ENCODE measurements around the gene CAPS. TPM values are rescaled to one million over a fixed set of nuclear protein-coding genes. Genes with fewer than 3 reads are reported as not detected.
"Not testable (repeated sequence)": the region's sequence is repeated elsewhere in the genome, so short reads cannot be mapped to it uniquely, and the experiment has no call there.

Gene CAPS
- polyA plus RNA-seq (ENCODE audit: insufficient read length in 4 of 4) = 10 to 100 TPM in 3 of 4 donors, 1 to 10 TPM in 1; 7.2 to 53.8 (median 23.4) TPM

DNA sequence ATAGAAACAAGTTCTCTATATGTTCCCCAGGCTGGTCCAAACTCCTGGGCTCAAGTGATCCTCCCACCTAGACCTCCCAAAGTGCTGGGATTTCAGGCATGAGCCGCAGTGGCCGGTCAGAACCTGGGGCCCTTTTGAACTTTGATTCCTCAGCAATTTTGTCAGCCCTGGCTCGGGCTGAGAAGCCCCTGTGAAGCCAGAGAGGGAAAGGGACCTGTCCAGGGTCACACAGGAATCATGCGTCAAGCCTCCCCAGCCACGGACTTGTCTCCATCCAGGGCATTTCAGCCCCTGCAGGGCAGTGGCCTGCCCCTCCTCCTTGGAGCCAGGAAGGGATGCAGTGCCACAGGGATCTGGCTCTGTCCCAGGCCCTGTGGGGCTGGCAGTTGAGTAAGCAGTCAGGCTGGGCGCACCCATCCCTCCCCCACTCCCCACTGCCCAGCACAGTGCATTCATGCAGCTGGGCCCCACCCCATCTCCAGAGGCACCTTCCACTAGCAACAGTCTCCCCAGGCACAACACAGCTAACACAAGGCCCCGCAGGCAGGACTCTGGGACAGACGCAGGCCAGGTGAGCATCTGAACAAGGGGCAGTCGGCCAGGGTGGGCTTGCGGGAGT, at the start of gene CAPS:
Gene CAPS, plus strand, starts transcription at position 516 of the 619 bp plus-strand sequence. CDS start 153 bp downstream, outside the sequence.
- no peak for DNase-seq (ENCODE audit: low read depth in 4 of 4, low spot score in 3 of 4)

DNA sequence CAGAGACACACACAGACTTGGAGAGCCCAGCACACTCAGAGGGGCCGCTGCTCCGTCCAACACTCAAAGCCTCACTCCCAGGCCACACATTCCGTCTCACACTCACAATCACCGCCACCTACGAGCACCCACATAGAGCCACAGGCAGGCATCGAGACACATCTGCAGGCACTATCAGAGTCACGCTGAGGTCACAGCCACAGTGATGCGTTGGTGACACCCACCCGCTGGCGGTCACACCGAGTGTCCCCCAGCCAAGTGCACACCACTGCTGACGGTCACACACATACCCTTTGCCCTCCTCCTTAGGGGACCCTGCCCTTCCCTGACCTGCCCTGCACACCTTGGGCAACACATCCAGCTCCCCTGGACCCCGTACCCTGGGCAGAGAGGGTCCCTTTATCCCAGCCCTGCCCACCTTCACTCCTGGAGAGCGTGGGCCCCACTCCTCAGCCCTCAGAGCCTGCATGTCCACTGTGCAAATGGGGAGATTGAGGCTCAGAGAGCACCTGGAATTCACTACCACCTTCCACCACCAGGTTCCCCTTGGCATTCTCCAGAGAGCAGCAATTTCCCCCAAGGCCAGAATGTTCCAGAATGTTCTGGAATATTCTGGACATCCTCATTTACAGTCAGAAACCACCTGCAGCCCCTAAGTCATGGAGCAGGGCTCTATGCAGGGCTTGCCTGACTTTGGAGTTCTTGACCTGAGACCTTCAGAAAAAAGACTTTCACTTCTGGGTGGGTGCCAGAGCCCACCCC, 49.1 kb upstream of the CAPS start:
- DNase-seq (ENCODE audit: low read depth in 4 of 4, low spot score in 3 of 4) = no peak

DNA sequence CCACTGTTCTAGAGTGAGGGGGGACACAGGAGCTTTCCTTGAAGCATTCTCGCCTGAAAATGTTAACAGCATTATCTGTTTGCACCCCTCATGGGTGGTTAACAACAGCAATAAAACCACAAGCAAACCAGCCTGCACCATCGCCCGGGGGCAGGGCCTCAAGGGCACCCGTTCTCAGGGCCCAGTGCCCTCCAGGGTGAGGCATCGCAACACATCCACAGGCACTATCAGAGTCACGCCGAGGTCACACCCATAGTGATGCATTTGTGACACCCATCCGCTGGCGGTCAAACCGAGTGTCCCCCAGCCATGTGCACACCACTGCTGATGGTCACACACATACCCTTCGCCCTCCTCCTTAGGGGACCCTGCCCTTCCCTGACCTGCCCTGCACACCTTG, 48.3 kb upstream of the CAPS start:
- DNase-seq (ENCODE audit: low read depth in 4 of 4, low spot score in 3 of 4) = no peak

DNA sequence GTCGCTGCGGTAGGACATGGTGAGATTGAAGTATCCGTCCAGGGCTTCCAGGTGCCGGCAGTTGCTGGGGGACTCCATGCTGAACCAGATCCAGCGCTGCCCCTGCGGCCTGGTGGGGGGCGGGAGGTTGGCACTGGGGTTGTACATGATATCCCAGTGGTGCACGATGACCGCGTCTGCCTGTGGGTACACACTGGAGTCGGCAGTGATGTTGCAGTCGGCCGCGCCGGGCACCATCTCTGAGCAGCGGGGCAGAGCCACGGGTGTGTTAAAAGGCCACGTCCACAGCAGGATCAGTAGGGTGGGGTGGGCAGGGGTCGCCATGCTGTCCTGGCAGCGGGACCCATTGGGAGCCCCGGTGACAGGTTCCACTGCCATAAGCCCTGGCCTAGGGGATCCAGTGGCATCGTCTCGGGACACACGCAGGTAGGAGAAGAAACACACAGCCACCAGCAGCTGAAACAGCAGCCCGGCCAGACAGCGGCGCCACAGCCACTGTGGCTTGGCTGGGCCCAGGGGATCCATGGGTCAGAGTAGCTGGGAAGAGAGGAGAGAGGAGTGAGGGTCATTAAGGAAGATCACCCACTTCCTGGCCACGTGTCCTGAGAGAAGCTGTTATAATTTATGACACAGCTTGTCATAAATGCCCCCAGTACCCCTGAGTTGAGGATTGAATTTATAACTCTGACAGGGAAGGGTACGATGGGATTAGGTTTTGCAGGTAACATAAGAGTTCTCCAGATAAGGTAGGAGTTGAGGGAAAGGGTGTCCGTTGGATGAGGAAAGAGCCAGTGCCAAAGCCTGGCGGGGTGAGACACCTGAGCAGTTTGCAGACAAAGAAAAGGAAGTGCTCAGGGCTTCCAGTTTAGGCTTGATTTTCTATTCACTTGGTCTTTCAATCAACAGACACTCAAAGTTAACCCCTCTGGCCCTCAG, 46.6 kb upstream of the CAPS start:
- no peak for DNase-seq (ENCODE audit: low read depth in 4 of 4, low spot score in 3 of 4)

DNA sequence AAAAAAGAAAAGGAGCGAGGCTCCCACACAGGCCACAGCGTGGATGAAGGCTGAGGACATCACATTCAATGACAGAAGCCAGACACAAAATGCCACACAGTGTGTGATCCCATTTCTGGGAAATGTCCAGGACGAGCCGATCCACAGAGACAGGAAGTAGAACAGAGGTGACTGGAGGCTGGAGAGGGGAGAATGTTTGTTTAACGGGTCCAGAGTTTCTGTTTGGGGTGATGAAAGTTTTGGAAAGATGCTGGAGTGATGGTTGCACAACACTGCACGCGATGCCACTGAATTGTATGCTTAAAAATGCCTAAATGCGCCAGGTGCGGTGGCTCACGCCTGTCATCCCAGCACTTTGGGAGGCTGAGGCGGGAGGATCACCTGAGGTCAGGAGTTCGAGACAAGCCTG, 43.1 kb upstream of the CAPS start:
- DNase-seq (ENCODE audit: low read depth in 4 of 4, low spot score in 3 of 4) = no peak

DNA sequence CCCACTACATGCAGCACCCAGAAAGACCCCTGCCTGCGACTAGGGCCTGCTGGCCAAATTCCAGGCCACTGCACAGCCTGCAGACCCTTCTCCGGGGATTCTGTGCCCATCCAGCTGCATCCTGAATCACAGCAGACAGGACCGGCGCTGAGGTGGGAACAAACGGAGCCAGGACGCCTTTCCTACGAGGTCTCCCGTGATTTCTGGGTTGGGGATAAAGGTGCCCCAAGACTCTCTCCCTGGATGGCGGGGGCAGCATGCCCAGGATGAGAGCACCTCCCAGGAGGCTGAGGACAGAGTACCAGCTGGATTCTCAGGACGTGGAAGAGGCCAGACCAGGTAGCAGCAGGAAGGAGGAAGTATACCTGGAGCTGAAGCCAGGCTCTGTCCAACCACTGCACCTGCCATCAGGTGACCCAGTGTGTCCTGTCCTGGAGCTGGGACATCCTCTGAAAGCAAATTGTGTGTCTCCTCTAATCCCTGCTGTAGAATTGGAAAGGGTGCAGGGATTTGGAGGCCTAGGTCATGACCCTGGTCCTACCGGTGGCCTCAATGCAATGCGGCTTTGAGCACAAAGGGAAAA, 40.3 kb upstream of the CAPS start:
- DNase-seq (ENCODE audit: low read depth in 4 of 4, low spot score in 3 of 4) = no peak

DNA sequence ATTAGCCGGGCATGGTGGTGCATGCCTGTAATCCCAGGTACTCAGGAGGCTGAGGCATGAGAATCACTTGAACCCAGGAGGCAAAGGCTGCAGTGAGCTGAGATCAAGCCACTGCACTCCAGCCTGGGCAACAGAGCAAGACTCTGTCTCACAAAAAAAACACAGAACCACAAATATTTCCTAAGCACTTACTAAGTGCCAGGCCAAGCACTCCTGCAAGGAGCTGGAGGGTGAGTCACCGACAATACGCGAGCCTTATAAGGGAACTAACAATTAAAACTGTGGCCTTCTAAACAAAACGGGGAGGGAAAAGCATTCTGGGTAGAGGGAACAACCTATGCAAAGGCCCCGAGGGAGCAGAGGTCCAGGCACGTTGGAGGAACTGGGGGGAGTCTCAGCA, 39.6 kb upstream of the CAPS start:
- not testable (repeated sequence) for DNase-seq (ENCODE audit: low read depth in 4 of 4, low spot score in 3 of 4)

DNA sequence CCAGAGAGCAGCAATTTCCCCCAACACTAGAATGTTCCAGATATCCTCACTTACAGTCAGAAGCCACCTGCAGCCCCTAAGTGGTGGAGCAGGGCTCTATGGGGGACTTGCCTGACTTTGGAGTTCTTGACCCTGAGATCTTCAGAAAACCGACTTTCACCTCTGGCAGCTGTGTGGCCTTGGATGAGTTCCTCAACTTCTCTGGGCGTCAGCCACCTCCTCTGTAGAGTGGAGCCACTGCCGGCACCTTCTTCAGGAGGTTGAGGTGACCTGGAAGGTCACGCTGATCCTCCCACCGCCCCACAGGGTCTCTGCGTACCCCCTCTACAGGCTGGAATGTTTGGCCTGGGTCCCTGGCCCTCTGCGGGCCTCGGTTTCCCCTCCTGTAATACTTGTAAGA, 36.6 kb upstream of the CAPS start:
- no peak for DNase-seq (ENCODE audit: low read depth in 4 of 4, low spot score in 3 of 4)

- DNase-seq (ENCODE audit: low read depth in 4 of 4, low spot score in 3 of 4) = no peak
These were observed 36.2 kb upstream of the CAPS start for GRCh38 chr19:5877882-5878281.

DNA sequence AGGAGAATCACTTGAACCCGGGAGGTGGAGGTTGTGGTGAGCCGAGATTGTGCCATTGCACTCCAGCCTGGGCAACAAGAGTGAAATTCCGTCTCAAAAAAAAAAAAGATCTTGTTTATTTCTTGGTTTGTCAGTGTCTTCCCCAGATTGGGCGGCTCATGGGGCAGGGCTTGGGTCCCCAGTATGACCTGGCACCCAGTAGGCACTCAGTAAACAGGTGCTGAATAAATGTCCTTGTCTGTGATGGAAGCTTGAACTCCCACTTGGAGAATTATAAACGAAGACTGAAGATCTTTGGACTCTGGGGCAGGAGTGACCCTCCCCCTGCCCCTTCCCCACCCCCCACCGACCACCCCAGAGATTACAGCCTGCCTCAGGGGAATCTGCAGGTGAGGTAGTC, 33.9 kb upstream of the CAPS start:
- DNase-seq (ENCODE audit: low read depth in 4 of 4, low spot score in 3 of 4) = no peak

DNA sequence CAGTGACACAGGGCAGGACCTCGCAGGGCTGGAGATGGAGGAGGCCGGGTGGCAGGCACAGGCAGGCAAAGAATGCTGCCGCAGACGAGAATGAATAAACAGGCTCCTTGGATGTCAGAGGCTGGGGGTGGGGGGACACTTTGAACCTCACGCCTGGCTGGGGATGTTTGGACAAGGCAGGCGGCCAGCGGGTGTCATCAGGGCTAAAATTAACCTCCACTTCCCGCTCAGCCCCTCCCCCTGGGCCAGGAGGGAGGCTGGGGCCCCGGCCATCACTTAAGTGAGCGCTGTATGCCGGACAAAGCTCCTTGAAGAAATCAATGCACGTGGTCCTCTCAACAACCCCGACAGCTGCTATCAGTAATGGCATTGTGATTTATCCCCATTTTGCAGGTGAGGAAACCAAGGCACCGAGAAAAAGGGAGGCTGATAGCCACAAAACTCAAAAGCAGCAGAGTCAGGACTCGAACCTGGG, 33.4 kb upstream of the CAPS start:
- DNase-seq (ENCODE audit: low read depth in 4 of 4, low spot score in 3 of 4) = peak in 1 of 4 donors; percentile 43

GRCh38 chr19:5881543-5882299, 32.3 kb upstream of the CAPS start:
- DNase-seq (ENCODE audit: low read depth in 4 of 4, low spot score in 3 of 4) = no peak

DNA sequence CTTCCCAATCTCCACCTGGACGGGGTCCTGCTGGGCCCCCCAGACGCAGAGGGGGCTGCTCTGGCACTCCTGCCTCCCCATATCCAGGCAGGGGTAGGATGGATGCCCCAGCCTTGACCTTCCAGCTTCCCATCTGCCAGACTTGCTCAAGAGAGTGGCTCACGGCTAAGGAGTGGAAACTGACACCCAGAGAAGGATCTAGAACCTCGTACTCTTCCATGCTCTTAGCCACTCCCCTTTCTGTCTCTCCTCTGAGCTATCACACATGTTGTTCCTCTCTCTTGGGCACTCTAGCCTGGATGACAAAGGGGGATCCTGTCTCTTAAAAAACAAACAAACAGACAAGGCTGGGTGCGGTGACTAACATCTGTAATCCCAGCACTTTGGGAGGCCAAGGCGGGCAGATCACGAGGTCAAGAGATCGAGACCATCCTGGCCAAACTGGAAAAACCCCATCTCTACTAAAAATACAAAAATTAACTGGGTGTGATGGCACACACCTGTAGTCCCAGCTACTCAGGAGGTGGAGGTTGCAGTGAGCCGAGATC, 31.6 kb upstream of the CAPS start:
- DNase-seq (ENCODE audit: low read depth in 4 of 4, low spot score in 3 of 4) = no peak

- not testable (repeated sequence) for DNase-seq (ENCODE audit: low read depth in 4 of 4, low spot score in 3 of 4)
These were observed 30.7 kb upstream of the CAPS start for GRCh38 chr19:5883157-5883873.

DNA sequence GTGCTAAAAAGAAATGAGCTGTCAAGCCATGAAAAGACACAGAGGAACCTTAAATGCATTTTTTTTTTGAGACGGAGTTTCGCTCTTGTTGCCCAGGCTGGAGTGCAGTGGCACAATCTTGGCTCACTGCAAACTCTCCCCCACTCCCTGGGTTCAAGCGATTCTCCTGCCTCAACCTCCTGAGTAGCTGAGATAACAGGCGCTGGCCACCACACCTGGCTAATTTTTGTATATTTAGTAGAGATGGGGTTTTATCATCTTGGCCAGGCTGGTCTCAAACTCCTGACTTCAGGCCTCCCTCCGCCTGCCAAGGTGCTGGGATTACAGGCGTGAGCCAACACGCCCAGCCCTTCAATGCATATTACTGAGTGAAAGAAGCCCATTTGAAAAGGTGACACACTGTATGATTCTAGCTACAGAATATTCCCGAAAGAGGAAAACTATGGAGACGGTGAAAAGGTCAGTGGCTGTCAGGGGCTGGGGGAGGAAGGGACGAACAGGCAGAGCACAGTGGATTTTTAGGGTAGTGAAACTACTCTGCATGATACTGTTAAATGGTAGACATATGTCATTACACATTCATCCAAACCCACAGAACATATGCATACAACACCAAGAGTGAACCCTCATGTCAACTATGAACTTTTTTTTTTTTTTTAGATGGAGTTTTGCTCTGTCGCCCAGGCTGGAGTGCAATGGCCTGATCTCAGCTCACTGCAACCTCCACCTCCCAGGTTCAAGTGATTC, 29.8 kb upstream of the CAPS start:
- not testable (repeated sequence) for DNase-seq (ENCODE audit: low read depth in 4 of 4, low spot score in 3 of 4)

DNA sequence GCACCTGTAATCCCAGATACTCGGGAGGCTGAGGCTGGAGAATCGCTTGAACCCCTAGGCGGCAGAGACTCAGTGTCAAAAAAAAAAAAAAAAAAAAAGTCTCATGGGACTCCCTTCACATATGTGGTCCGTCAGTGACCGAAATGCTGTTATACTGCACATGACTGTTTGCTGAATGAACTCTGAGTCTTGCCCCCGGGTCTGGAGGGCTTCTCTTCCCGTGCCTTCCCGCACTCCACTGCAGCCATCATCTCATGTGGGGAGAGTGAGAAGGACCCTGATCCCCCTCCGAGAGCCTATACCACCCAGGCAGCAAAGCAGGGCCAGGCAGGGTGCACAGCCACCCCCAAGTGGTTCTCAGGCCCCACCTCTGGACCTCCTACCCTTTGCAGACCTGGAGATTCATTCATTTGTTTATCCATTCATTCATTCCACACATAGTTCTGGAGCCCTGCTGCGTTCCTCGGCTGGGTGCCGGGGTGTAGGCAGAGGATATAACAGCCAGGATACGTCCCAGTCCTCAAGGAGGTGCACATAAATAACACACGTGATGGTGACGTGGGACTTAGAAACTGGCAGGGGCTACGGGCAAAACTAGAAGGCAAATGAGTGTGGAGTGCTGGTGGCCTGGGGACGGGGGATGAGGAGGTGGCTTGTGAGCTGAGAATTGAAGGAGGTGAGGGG, 24.6 kb upstream of the CAPS start:
- DNase-seq (ENCODE audit: low read depth in 4 of 4, low spot score in 3 of 4) = no peak

DNA sequence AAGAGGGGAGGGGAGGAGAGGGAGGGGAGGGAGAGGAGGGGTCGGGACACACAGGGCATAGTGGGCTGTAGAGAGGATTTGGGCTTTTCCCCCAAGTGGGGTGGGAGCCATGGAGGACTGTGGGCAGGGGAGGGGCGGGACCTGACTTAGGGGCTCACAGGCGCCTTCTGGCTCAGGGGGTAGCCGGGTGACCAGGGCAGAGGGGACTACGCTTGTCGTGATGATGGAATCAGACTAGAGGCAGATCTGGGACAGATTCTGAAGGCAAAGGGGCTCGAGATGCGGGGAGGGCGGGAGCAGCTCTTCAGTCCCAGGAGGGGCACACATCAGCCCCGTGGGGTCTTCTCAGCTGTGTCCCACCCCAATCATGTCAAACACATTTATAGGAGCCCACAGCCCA, 24.0 kb upstream of the CAPS start:
- no peak for DNase-seq (ENCODE audit: low read depth in 4 of 4, low spot score in 3 of 4)

DNA sequence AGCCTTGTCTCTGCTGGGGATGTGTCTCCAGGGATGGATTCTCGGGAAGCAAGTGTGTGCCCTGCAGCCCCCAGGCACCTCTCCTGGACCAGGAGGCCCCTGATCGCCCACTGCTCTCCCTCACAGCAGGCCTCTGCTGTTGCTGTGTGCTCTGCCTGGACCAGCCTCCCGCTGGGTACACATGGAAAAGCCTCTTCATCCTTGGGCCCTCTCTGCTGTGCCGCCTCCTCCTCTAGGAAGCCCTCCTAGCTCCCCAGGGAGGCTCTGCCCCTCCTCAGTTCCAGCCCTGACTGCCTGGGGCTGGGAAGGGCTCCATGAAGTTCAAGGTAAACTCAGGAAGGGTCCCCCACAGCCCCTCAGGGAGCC, 22.5 kb upstream of the CAPS start:
- DNase-seq (ENCODE audit: low read depth in 4 of 4, low spot score in 3 of 4) = no peak

All from left renal pelvis (tissue), 4 donors.